Peyer's patch (tissue), 4 donors: ENCODE measurements around the gene RPE.

Source experiments
- POLR2A ChIP-seq, 2 donors: fragments of 450-650 bp; IDR thresholded peaks; one replicate each; pipeline ENCODE4 v1.5.1; 2017; ENCODE audit warnings: antibody characterized with exemption in 2 of 2, mild to moderate bottlenecking in 2 of 2, moderate library complexity in 2 of 2
- TF ChIP-seq, protein P1 (sequence below), 6 experiments: fragments of 450-650 bp in 4 of 6; fragments of 200-600 bp in 2 of 6; sonication (generic) in 1 of 6; IDR thresholded peaks; one replicate each; pipeline ENCODE4 v1.5.1; 2017 to 2019; ENCODE audit warnings: antibody characterized with exemption in 6 of 6, mild to moderate bottlenecking in 3 of 6, moderate library complexity in 1 of 6

GRCh38 chr2:210054696-210055095, 52.3 kb downstream of the RPE start:
- TF ChIP-seq, protein P1, sequence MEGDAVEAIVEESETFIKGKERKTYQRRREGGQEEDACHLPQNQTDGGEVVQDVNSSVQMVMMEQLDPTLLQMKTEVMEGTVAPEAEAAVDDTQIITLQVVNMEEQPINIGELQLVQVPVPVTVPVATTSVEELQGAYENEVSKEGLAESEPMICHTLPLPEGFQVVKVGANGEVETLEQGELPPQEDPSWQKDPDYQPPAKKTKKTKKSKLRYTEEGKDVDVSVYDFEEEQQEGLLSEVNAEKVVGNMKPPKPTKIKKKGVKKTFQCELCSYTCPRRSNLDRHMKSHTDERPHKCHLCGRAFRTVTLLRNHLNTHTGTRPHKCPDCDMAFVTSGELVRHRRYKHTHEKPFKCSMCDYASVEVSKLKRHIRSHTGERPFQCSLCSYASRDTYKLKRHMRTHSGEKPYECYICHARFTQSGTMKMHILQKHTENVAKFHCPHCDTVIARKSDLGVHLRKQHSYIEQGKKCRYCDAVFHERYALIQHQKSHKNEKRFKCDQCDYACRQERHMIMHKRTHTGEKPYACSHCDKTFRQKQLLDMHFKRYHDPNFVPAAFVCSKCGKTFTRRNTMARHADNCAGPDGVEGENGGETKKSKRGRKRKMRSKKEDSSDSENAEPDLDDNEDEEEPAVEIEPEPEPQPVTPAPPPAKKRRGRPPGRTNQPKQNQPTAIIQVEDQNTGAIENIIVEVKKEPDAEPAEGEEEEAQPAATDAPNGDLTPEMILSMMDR (IDR thresholded peaks at IDR 0.05), result no peak
- TF ChIP-seq POLR2A (IDR thresholded peaks at IDR 0.05), result no peak
